Endothelial cell of umbilical vein (primary cell): ENCODE data around the gene ADTRP. TPM values are rescaled to one million over a fixed set of nuclear protein-coding genes. Genes with fewer than 3 reads are reported as not detected.

ENCODE experiments used
- BruUV-seq: library from RNA; stranded (reverse); fragments of 400-500 nt; replicated peaks from 2 replicates; lab custom pipeline; 2021; lab: Mats Ljungman, UMichigan
- CTCF ChIA-PET: fragments of 300-600, 350-600 bp; sonication (Branson Sonifier 250); formaldehyde crosslinking; loops from one replicate; lab custom pipeline; 2021; ENCODE audit warnings: antibody characterized with exemption, inconsistent platforms; lab: Charles Lee
- POLR2A ChIA-PET: fragments of 300-600, 350-600 bp; sonication (Branson Sonifier 250); formaldehyde crosslinking; loops from one replicate; lab custom pipeline; 2021; ENCODE audit warnings: antibody characterized with exemption, inconsistent platforms; lab: Charles Lee
- DNase-seq: peaks from one replicate; pipeline ENCODE4 v3.0.0-alpha.2; 2011; ENCODE audit warnings: low read depth, low spot score
- FAIRE-seq: peaks from 2 replicates; lab custom pipeline; 2011; peaks lifted over from hg19 to GRCh38; lab: Jason Lieb, UNC
- H2AFZ ChIP-seq: 2 replicates; pipeline ENCODE4 v1.6.0; 2012; ENCODE audit warnings: low read depth, low read length, control low read depth, inconsistent platforms
- H3K27ac ChIP-seq: 2 replicates; pipeline ENCODE4 v1.5.1; 2011; ENCODE audit warnings: low read depth, mild to moderate bottlenecking, control low read depth, low read length, moderate library complexity; ENCODE audit not compliant: insufficient read depth
- H3K27me3 ChIP-seq, 2 experiments: 2 replicates each; pipeline versions ENCODE4 v1.6.0 to v1.6.1; 2011; ENCODE audit warnings: low read length in 2 of 2, mixed read lengths in 1 of 2; ENCODE audit not compliant: control insufficient read depth in 2 of 2, insufficient read depth in 2 of 2
- H3K36me3 ChIP-seq, 2 experiments: 2 replicates in 1 of 2; 3 replicates in 1 of 2; pipeline ENCODE4 v1.5.1; 2011; ENCODE audit warnings: low read length in 2 of 2, mild to moderate bottlenecking in 1 of 2, moderate library complexity in 1 of 2; ENCODE audit not compliant: control insufficient read depth in 2 of 2, insufficient read depth in 2 of 2; ENCODE audit errors: extremely low read depth in 1 of 2
- H3K4me1 ChIP-seq: 3 replicates; pipeline ENCODE4 v1.5.1; 2011; ENCODE audit warnings: mild to moderate bottlenecking, low read length; ENCODE audit not compliant: control insufficient read depth, insufficient read depth; ENCODE audit errors: extremely low read depth
- H3K4me2 ChIP-seq: 2 replicates; pipeline ENCODE4 v1.6.1; 2011; ENCODE audit warnings: low read length, control low read depth, mixed read lengths; ENCODE audit not compliant: insufficient read depth
- H3K4me3 ChIP-seq, 3 experiments: fragments of 200-600 bp in 1 of 3; sonication (generic), shearing (Covaris generic) in 1 of 3; replicated peaks in 1 of 3; 2 replicates each; pipeline ENCODE4 v1.5.1; 2011 to 2016; ENCODE audit warnings: control low read depth in 3 of 3, low read length in 3 of 3, mild to moderate bottlenecking in 2 of 3, inconsistent platforms in 1 of 3, low read depth in 1 of 3, moderate library complexity in 1 of 3; ENCODE audit not compliant: insufficient read depth in 1 of 3
- H3K79me2 ChIP-seq: 2 replicates; pipeline ENCODE4 v1.6.0; 2012; ENCODE audit warnings: low read length, inconsistent platforms; ENCODE audit not compliant: control insufficient read depth, insufficient read depth
- H3K9ac ChIP-seq: replicated peaks from 2 replicates; pipeline ENCODE3; 2011; ENCODE audit warnings: low read length, control low read depth; ENCODE audit not compliant: insufficient read depth; ENCODE audit errors: extremely low read depth
- H3K9me1 ChIP-seq: replicated peaks from 3 replicates; pipeline ENCODE4 v1.6.0; 2011; ENCODE audit warnings: mild to moderate bottlenecking, low read length; ENCODE audit not compliant: control insufficient read depth, insufficient read depth; ENCODE audit errors: extremely low read depth
- H3K9me3 ChIP-seq: replicated peaks from 2 replicates; pipeline ENCODE4 v1.5.1; 2012; ENCODE audit warnings: low read length, inconsistent platforms; ENCODE audit not compliant: control insufficient read depth, insufficient read depth
- H4K20me1 ChIP-seq: replicated peaks from 2 replicates; pipeline ENCODE3; 2011; ENCODE audit warnings: mild to moderate bottlenecking, low read length; ENCODE audit not compliant: control insufficient read depth, insufficient read depth; ENCODE audit errors: extremely low read depth
- EZH2 ChIP-seq: IDR thresholded peaks from 2 replicates; pipeline ENCODE4 v1.6.1; 2012; ENCODE audit warnings: borderline replicate concordance, low read depth, mild to moderate bottlenecking, moderate library complexity, low read length, inconsistent platforms; ENCODE audit not compliant: severe bottlenecking
- FOS ChIP-seq: IDR thresholded peaks from 2 replicates; pipeline ENCODE4 v1.6.1; 2011; ENCODE audit warnings: mild to moderate bottlenecking, low read length, moderate library complexity, borderline replicate concordance; ENCODE audit not compliant: insufficient read depth
- GATA2 ChIP-seq: IDR thresholded peaks from 2 replicates; pipeline ENCODE4 v1.7.0; 2011; ENCODE audit warnings: low read depth, mild to moderate bottlenecking, moderate library complexity, mixed read lengths, low read length; ENCODE audit not compliant: insufficient read length, insufficient read depth
- JUN ChIP-seq: IDR thresholded peaks from 2 replicates; pipeline ENCODE4 v1.6.1; 2011; ENCODE audit warnings: borderline replicate concordance, low read depth; ENCODE audit not compliant: insufficient read length, insufficient read depth
- MYC ChIP-seq: IDR thresholded peaks from one replicate; pipeline ENCODE4 v1.6.1; 2011; ENCODE audit warnings: mild to moderate bottlenecking, low read depth, low read length
- POLR2A ChIP-seq: IDR thresholded peaks from 2 replicates; pipeline ENCODE4 v1.6.1; 2012; ENCODE audit warnings: low read depth, mild to moderate bottlenecking, control low read depth, low read length
- POLR2AphosphoS5 ChIP-seq: IDR thresholded peaks from 2 replicates; pipeline ENCODE4 v1.6.1; 2012; ENCODE audit warnings: low read depth, mild to moderate bottlenecking, control low read depth, low read length, moderate library complexity; ENCODE audit not compliant: insufficient read depth
- dilution Hi-C: fragments of 300-500 bp; cut with MboI; formaldehyde crosslinking; loops from one replicate; pipeline ENCODE4 v1.15.0; 2019; ENCODE audit warnings: low sequenced_read_pairs; ENCODE audit not compliant: extremely low pct_ligation_motif_present
- intact Hi-C: fragments of 100-400 bp; cut with micrococcal nuclease; formaldehyde crosslinking; loops from one replicate; pipeline ENCODE4 v1.10.0; 2022
- polyA plus RNA-seq, 4 experiments: library from polyadenylated mRNA; depleted of rRNA in 3 of 4; stranded (reverse) in 3 of 4; unstranded in 1 of 4; fragments of >200 nt; gene quantifications; 2 replicates each; pipeline versions ENCODE4 v1.2.1 to v1.2.3, GENCODE V29; 2011 to 2012; ENCODE audit warnings: missing spikeins in 1 of 4
- total RNA-seq: library from RNA; stranded (reverse); gene quantifications from 2 replicates; pipeline ENCODE4 v1.2.3, GENCODE V29; 2021
- TF ChIP-seq, protein P1 (sequence below), 2 donors: IDR thresholded peaks; 1 replicate in 1 of 2; 2 replicates in 1 of 2; pipeline ENCODE4 v1.5.1; 2011; ENCODE audit warnings: low read length in 2 of 2, mild to moderate bottlenecking in 2 of 2, moderate library complexity in 2 of 2, control low read depth in 1 of 2, inconsistent platforms in 1 of 2, low read depth in 1 of 2; ENCODE audit not compliant: insufficient read depth in 1 of 2; ENCODE audit errors: extremely low read depth in 1 of 2
- TF ChIP-seq, protein P2 (sequence below): IDR thresholded peaks from 2 replicates; pipeline ENCODE4 v1.6.1; 2011; ENCODE audit not compliant: insufficient read depth, insufficient read length

ADTRP gene
- total and polyA plus RNA-seq, 2 donors (not counting 3 experiments of a cell fraction or from before 2014, with no cell fraction given) = 3.3 to 4.4 TPM

DNA sequence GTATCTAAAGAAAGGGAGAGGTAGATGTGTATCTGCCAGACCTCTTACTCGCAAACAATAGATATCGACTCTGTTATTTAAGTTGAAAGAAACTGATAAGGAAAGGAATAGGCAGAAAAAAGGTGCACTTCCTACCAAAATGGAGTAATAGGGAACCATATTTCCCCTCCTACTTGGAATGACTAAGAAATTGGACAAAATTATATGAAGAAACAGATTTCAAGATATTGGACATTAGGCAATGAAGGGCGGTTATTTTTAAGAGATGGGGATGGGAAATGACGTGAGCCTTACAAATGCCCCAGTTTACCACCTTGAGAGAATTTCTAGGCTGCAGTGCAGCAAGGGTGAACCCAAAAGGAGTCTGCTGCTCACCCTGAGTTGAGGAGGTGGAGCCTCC lies 108.9 kb downstream of the ADTRP start:
- Histone ChIP-seq H3K79me2 (no peaks in the 10 kb centered on the region), H3K9ac (no peak overlapping the region), H3K4me1 (no peaks in the 10 kb centered on the region), H3K27me3 (no peaks in the 10 kb centered on the region), H3K36me3 (no peaks in the 10 kb centered on the region), H3K9me1 (no peaks in the 10 kb centered on the region), H3K4me2 (no peak overlapping the region), H3K4me3 (no peak overlapping the region), H3K9me3 (no peaks in the 10 kb centered on the region), H3K27ac (no peak overlapping the region), H2AFZ (no peak overlapping the region), H4K20me1 (no peaks in the 10 kb centered on the region)
- DNase-seq = no peak
- intact Hi-C loops (no loop called here), dilution Hi-C loops (no loop called here)
- POLR2A ChIA-PET = no interaction called here
- FAIRE-seq = no peak
- CTCF ChIA-PET = no interaction called here
- BruUV-seq = no TSS peak
- TF ChIP-seq, protein P1, sequence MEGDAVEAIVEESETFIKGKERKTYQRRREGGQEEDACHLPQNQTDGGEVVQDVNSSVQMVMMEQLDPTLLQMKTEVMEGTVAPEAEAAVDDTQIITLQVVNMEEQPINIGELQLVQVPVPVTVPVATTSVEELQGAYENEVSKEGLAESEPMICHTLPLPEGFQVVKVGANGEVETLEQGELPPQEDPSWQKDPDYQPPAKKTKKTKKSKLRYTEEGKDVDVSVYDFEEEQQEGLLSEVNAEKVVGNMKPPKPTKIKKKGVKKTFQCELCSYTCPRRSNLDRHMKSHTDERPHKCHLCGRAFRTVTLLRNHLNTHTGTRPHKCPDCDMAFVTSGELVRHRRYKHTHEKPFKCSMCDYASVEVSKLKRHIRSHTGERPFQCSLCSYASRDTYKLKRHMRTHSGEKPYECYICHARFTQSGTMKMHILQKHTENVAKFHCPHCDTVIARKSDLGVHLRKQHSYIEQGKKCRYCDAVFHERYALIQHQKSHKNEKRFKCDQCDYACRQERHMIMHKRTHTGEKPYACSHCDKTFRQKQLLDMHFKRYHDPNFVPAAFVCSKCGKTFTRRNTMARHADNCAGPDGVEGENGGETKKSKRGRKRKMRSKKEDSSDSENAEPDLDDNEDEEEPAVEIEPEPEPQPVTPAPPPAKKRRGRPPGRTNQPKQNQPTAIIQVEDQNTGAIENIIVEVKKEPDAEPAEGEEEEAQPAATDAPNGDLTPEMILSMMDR (IDR thresholded peaks at IDR 0.05; ENCODE audit: extremely low read depth in 1 of 2, insufficient read depth in 1 of 2, low read depth in 1 of 2, low read length in 2 of 2) = no peak
- no peak for TF ChIP-seq MYC
- no peak for TF ChIP-seq FOS
- no peak for TF ChIP-seq GATA2
- TF ChIP-seq, protein P2, sequence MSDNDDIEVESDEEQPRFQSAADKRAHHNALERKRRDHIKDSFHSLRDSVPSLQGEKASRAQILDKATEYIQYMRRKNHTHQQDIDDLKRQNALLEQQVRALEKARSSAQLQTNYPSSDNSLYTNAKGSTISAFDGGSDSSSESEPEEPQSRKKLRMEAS = no peak
- no peak for TF ChIP-seq EZH2
- no peak for TF ChIP-seq JUN
- no peak for TF ChIP-seq POLR2A
- no peak for TF ChIP-seq POLR2AphosphoS5
